Psoas muscle (tissue), 8 donors: ENCODE data around the gene NDRG3. TPM values are rescaled to one million over a fixed set of nuclear protein-coding genes. Genes with fewer than 3 reads are reported as not detected.

Source experiments
- ATAC-seq, 4 donors: fragments of 200-7000 bp; cut with Tn5 transposase; one replicate each; pipeline ENCODE4 v1.9.1; 2020; ENCODE audit warnings: moderate library complexity in 3 of 4, mild to moderate bottlenecking in 2 of 4
- DNase-seq, 2 donors: peaks; one replicate each; pipeline ENCODE4 v3.0.0-alpha.2; 2020
- H3K27ac ChIP-seq: fragments of 200-600 bp; one replicate; pipeline ENCODE4 v1.8.0; 2022
- H3K27me3 ChIP-seq, 3 donors: fragments of 200-600 bp in 1 of 3; one replicate each; pipeline versions ENCODE4 v1.6.1 to v1.8.0; 2013 to 2022; ENCODE audit warnings: low read length in 2 of 3, mild to moderate bottlenecking in 2 of 3, moderate library complexity in 1 of 3; ENCODE audit not compliant: insufficient read depth in 3 of 3
- H3K36me3 ChIP-seq, 2 donors: fragments of 200-600 bp in 1 of 2; one replicate each; pipeline versions ENCODE4 v1.6.1 to v1.8.0; 2013 to 2022; ENCODE audit warnings: low read depth in 1 of 2, mild to moderate bottlenecking in 1 of 2, moderate library complexity in 1 of 2; ENCODE audit not compliant: insufficient read depth in 1 of 2
- H3K4me1 ChIP-seq: fragments of 200-600 bp; one replicate; pipeline ENCODE4 v1.8.0; 2022
- H3K4me3 ChIP-seq: fragments of 200-600 bp; one replicate; pipeline ENCODE4 v1.8.0; 2022; ENCODE audit warnings: mild to moderate bottlenecking
- H3K9me3 ChIP-seq: fragments of 200-600 bp; one replicate; pipeline ENCODE4 v1.8.0; 2022
- CTCF ChIP-seq: fragments of 200-600 bp; IDR thresholded peaks from one replicate; pipeline ENCODE4 v1.8.0; 2022; ENCODE audit warnings: antibody characterized with exemption
- WGBS, 3 donors: extraction: QIAGEN DNeasy Blood & Tissue Kit; methylation state at CpG; one replicate each; pipeline versions ENCODE4 v1.1.6 to v1.1.7; 2013; 5-methylcytosine and 5-hydroxymethylcytosine counted together
- intact Hi-C, 2 donors: fragments of 100-400 bp; cut with DNase I; formaldehyde crosslinking; loops; one replicate each; pipeline versions ENCODE4 v1.11.0 to v1.14.2; 2022
- polyA plus RNA-seq, 3 donors: library from polyadenylated mRNA; stranded (reverse); fragments of 200-250 nt; gene quantifications; one replicate each; pipeline ENCODE4 v1.2.3, GENCODE V29; 2013
- total RNA-seq, 4 donors: library from RNA; stranded (reverse); fragmentation: NEBNext Ultra II Directional in 2 of 4; extraction: Animal tissue kit (Norgen Biotek cat#: 25700) in 2 of 4; gene quantifications; one replicate each; pipeline versions ENCODE4 v1.2.1 to v1.2.4, GENCODE V29; 2021 to 2023
- donor health status: healthy with polysubstance abuse.
- donor health status: DM: no; HTN: no; CAD: no; lungs with moderate emphysema.
- donor health status: Bipolar disorder and iron deficiency.
- donor health status: healthy.
- donor health status: DM: yes; HTN: yes; CAD: no.
- donor health status: DM: no; HTN: no; CAD: no.
- donor health status: DM: no; HTN: no; CAD: no.
- donor health status: DM: yes; HTN: yes; CAD: no.

NDRG3 gene
- total and polyA plus RNA-seq, 7 donors: 4.3 to 25.1 (median 10.8) TPM

DNA sequence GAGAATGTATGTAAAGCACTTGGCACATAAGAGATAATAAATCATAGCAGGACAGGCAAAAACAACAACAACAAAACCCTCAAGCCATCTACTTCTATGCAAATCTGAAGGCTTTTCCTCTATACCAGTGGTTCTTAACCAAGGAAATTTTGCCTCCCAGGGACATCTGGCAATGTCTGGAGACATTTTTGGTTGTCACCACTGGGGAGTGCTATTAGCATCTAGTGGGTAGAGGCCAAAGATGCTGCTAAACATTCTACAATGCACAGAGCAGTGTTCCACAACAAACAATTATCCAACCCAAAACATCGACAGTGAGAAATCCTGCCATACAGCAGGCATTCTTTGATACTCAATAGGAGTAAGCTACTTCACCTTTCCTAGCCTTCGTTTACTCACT is 28.2 kb downstream of the NDRG3 start:
- 81 to 90% (median 82%) methylated on average over 2 of the region's 2 CpGs for WGBS, 3 donors
- peak; percentile 56 for TF ChIP-seq CTCF
- Histone ChIP-seq H3K9me3 (no peaks in the 10 kb centered on the region), H3K4me1 (peaks cover 7% of the 10 kb centered on the region), H3K4me3 (no peak overlapping the region), H3K27ac (no peak overlapping the region), H3K36me3 (peaks cover 5 to 33% of the 10 kb centered on the region in 2 donors), H3K27me3 (no peaks in the 10 kb centered on the region)
- intact Hi-C loops: loop anchor here (2.0 kb wide), 2 partner anchors 37 to 169 kb away; no protein-coding TSS in a partner anchor
- DNase-seq (no peak), ATAC-seq (peak; percentile 57 to 94 (median 72))

- Histone ChIP-seq H3K4me3 (no peak overlapping the region), H3K36me3 (peaks cover 5 to 33% of the 10 kb centered on the region in 2 donors), H3K4me1 (peaks cover 7% of the 10 kb centered on the region), H3K27ac (no peak overlapping the region), H3K27me3 (no peaks in the 10 kb centered on the region), H3K9me3 (no peaks in the 10 kb centered on the region)
- TF ChIP-seq CTCF: no peak
- intact Hi-C loops: loop anchor here (2.0 kb wide), 2 partner anchors 38 to 170 kb away; no protein-coding TSS in a partner anchor
- 41 to 59% (median 42%) methylated on average over 3 of the region's 3 CpGs for WGBS, 3 donors
- DNase-seq (no peak), ATAC-seq (no peak)
Measured at GRCh38 chr20:36717021-36717420, 28.9 kb downstream of the NDRG3 start.

DNA sequence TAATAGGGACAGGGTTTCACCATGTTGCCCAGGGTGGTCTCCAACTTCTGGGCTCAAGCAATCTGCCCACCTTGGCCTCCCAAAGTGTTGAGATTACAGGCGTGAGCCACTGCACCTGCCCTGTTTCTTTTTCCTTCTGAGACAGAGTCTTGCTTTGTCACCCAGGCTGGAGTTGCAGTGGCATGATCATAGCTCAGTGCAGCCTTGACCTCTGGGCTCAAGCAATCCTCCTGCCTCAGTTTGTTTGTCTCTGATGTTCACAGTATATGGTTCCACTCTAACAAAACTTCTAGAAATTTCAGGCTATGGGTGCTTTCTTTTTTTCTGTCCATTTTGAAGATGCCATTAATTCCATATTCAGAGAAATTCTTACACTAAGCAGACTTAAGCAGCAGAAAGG is 33.1 kb downstream of the NDRG3 start:
- no peak for TF ChIP-seq CTCF
- H3K9me3 ChIP-seq: no peaks in the 10 kb centered on the region
- ATAC-seq: no peak
- intact Hi-C loops: no loop called here
- H3K4me3 ChIP-seq: no peak overlapping the region
- DNase-seq: no peak
- 100% methylated on average over 1 of the region's 1 CpG for WGBS, 3 donors
- no peak overlapping the region for H3K27ac ChIP-seq
- H3K4me1 ChIP-seq: peaks cover 6% of the 10 kb centered on the region
- H3K36me3 ChIP-seq: peaks cover 0 to 4% of the 10 kb centered on the region in 2 donors
- no peaks in the 10 kb centered on the region for H3K27me3 ChIP-seq

DNA sequence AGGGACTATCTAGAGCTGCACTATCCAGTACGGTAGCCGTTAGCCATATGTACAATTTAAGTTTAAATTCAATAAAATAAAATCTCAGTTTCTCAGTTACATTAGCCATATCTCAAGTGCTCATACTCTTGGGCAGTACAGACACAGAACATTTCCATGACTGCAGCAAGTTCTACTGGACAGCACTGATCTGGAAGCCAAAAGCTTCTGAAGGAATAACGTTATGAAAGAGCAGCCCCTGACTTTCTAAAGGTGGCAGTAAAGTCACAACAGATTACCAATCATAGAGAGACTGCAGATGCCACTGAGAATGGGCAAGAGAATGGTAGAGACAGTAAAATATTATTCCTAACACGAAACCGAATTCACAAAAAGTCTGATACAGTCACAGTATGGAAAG is 36.8 kb downstream of the NDRG3 start:
- intact Hi-C loops: no loop called here
- 78 to 79% (median 78%) methylated on average over 5 of the region's 5 CpGs for WGBS, 3 donors
- no peak overlapping the region for H3K27ac ChIP-seq

More for the DNA sequence above, 36.8 kb downstream of the NDRG3 start:
- peaks cover 0 to 29% of the 10 kb centered on the region in 2 donors for H3K36me3 ChIP-seq
- no peaks in the 10 kb centered on the region for H3K4me1 ChIP-seq
- DNase-seq (no peak), ATAC-seq (peak in 1 of 4 donors; percentile 26)
- no peaks in the 10 kb centered on the region for H3K27me3 ChIP-seq
- no peak for TF ChIP-seq CTCF
- H3K9me3 ChIP-seq: no peaks in the 10 kb centered on the region
- H3K4me3 ChIP-seq: no peak overlapping the region
